Measurements from ENCODE around the gene NKD1.

The NKD1 gene

DNA sequence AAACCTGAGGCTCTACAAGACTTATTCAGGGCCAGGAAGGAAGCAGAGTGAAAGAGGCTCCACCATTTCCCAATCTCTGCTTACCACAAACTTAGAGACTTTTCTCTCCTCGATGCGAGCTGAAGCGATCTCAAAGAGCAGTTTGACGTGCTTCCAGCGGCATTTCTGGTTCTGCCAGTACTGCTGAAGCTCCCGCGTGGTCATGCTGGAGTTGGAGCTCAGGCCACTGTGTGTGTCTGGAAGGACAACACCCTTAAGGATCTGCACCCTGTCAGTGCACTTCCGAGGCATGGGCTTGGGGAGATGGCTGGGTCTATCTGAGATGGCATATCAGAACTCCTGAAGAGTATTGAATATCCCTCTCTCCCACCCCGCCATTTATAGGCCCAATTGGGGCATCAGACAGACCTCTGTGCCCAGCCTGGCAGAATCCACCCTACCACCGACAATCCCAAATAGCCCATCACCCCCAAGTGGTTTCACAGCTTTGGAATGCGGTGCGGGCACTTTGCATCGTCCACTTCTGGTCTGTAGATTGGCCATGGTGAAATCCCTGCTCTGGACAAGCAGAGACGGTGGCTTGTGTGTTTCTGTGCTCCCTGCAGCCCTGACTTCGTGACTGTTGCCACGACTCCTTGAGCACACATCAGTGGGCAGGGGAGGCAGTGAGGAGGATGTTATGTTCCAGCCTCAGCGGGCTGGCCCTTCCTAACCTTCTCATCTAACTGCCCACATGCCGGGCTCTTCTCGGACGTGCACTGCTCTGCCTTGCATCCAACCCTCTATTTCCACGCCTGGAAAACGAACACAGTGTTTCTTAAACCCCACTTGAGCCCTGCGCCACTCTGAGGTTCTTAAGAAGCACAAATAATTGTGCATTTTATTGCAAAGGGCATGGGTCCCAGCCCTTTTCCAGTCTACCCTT lies 127.8 kb downstream of the NKD1 start:
- TF ChIP-seq CTCF (IDR thresholded peaks at IDR 0.05; ENCODE audit: low read depth, low read length): no peak
- H3K27me3 ChIP-seq: no peaks in the 10 kb centered on the region
- no peaks in the 10 kb centered on the region for H3K36me3 ChIP-seq
- DNase-seq: no peak
- no peak overlapping the region for H3K4me3 ChIP-seq (ENCODE audit: low read depth, low read length)
- no peaks in the 10 kb centered on the region; the same call in 1 of the 2 replicates for H3K9me3 ChIP-seq
- H3K4me1 ChIP-seq: no peaks in the 10 kb centered on the region

GRCh38 chr16:50676684-50677225 lies 128.6 kb downstream of the NKD1 start:
- TF ChIP-seq CTCF (IDR thresholded peaks at IDR 0.05; ENCODE audit: low read depth, low read length): no peak
- H3K36me3 ChIP-seq: no peaks in the 10 kb centered on the region
- no peaks in the 10 kb centered on the region for H3K4me1 ChIP-seq
- no peaks in the 10 kb centered on the region; the same call in 1 of the 2 replicates for H3K9me3 ChIP-seq
- H3K27me3 ChIP-seq: no peaks in the 10 kb centered on the region
- DNase-seq: no peak
- H3K4me3 ChIP-seq (ENCODE audit: low read depth, low read length): no peak overlapping the region

DNA sequence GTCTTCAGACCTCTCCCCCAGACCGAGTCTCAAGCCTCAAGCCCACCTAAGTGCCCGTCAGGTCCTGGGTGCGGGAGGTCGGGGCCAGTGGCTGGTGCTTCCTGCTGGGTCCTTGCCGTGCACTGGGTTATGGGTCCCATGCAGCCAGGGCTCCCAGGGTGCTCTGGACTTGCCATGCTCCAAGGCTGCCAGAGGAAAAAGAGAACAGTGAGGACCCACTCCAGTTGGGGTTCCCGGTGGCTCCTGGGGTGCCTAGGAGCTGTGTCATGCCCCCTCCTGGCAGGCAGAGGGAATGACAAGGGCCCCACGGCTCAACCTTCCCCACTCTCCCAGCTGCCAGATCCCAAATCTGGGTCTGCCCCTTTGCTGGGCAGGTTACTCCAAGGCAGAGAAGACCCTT lies 129.2 kb downstream of the NKD1 start:
- no peak for DNase-seq
- no peaks in the 10 kb centered on the region; the same call in 1 of the 2 replicates for H3K9me3 ChIP-seq
- H3K36me3 ChIP-seq: no peaks in the 10 kb centered on the region
- peak; percentile 25 for TF ChIP-seq CTCF (IDR thresholded peaks at IDR 0.05; ENCODE audit: low read depth, low read length)
- no peaks in the 10 kb centered on the region for H3K27me3 ChIP-seq
- no peak overlapping the region for H3K4me3 ChIP-seq (ENCODE audit: low read depth, low read length)
- H3K4me1 ChIP-seq: no peaks in the 10 kb centered on the region

DNA sequence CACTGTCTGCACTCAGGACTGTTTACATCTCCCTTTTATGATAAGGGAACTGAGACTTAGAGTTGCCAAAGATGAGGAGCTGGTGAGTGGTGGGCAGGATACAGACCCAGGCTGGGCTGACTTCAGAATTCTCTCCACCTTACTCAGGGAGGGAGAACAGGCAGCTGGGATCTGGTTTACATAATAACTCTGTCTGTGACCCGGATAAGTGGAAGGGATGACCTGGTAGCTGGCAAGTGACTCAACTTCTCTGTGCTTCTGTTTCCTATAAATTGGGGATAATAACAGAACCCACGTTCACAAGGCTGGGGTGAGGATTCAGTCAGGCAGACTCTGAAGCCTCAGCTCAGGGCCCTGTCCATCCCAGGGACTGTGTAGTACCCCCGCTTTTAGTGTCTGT lies 130.3 kb downstream of the NKD1 start:
- no peak for TF ChIP-seq CTCF (IDR thresholded peaks at IDR 0.05; ENCODE audit: low read depth, low read length)
- Histone ChIP-seq H3K4me3 (ENCODE audit: low read depth, low read length) (no peak overlapping the region), H3K9me3 (no peaks in the 10 kb centered on the region), H3K27me3 (no peaks in the 10 kb centered on the region), H3K4me1 (no peaks in the 10 kb centered on the region), H3K36me3 (no peaks in the 10 kb centered on the region)
- DNase-seq: no peak

GRCh38 chr16:50679266-50679665 lies 131.1 kb downstream of the NKD1 start:
- DNase-seq: no peak
- H3K4me3 ChIP-seq (ENCODE audit: low read depth, low read length): no peak overlapping the region
- no peaks in the 10 kb centered on the region for H3K27me3 ChIP-seq
- no peaks in the 10 kb centered on the region for H3K36me3 ChIP-seq
- no peaks in the 10 kb centered on the region for H3K9me3 ChIP-seq
- no peak for TF ChIP-seq CTCF (IDR thresholded peaks at IDR 0.05; ENCODE audit: low read depth, low read length)
- H3K4me1 ChIP-seq: no peaks in the 10 kb centered on the region

Data from BE2C (cell line).